Measurements from ENCODE around the gene PSD.

Gene PSD

DNA sequence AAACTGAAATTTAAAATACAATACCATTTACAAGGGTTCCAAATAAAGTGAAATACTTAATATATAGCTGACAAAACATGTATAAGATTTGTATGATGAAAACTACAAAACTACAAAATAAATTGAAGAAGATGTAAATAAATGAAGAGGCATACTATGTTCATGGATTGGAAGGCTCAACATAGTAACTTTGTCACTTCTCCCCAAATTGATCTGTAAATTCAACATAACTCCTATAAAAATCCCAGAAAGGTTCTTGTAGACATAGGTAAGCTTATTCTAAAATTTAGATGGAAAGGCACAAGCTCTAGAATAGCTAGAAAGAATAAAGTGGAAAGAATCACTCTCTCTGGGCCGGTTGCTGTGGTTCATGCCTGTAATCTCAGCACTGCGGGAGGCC is 47.3 kb downstream of the PSD start:
- no peak overlapping the region for H3K4me3 ChIP-seq (ENCODE audit: low read length)
- TF ChIP-seq, protein P1, sequence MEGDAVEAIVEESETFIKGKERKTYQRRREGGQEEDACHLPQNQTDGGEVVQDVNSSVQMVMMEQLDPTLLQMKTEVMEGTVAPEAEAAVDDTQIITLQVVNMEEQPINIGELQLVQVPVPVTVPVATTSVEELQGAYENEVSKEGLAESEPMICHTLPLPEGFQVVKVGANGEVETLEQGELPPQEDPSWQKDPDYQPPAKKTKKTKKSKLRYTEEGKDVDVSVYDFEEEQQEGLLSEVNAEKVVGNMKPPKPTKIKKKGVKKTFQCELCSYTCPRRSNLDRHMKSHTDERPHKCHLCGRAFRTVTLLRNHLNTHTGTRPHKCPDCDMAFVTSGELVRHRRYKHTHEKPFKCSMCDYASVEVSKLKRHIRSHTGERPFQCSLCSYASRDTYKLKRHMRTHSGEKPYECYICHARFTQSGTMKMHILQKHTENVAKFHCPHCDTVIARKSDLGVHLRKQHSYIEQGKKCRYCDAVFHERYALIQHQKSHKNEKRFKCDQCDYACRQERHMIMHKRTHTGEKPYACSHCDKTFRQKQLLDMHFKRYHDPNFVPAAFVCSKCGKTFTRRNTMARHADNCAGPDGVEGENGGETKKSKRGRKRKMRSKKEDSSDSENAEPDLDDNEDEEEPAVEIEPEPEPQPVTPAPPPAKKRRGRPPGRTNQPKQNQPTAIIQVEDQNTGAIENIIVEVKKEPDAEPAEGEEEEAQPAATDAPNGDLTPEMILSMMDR (conservative IDR thresholded peaks at IDR 0.05; ENCODE audit: low read length), result no peak
- no peak for DNase-seq (ENCODE audit: low read depth)

DNA sequence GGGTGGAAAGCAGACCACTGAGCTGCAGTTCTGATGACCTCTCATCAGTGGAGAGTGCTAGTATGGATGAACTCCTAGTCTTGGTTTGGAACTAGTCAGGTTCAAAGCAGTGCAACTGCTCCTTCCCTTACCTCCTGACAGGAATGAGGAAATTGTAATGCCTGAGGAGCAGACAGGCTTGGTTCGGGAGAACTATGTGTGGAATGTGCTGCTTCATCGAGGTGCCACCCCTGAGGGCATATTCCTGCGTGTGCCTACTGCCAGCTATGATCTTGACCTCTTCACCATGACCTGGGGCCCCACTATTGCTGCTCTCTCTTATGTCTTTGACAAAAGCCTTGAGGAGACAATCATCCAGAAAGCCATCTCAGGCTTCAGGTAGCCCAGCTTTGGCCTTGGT is 50.5 kb downstream of the PSD start:
- TF ChIP-seq, protein P1 (conservative IDR thresholded peaks at IDR 0.05; ENCODE audit: low read length), result no peak
- H3K4me3 ChIP-seq (ENCODE audit: low read length), result no peak overlapping the region
- no peak for DNase-seq (ENCODE audit: low read depth)

DNA sequence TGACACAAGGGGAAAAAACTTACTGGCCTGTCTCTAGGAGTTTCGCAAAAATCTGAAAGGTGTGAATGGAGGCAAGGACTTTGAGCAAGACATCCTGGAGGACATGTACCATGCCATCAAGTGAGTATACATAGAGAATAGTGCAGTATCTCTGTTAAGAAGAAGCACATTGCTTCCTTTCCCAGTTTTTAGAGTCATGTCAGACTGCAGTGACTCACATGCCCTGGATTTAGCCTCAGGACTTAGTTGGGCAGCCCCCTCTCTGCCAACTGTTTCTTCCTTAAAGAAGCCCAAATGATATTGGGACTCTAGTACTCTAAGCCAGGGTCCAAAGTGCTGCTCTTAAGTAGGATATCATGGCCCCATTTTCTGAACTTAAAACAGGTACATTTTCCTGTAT is 51.1 kb downstream of the PSD start:
- no peak for DNase-seq (ENCODE audit: low read depth)
- TF ChIP-seq, protein P1 (conservative IDR thresholded peaks at IDR 0.05; ENCODE audit: low read length), result no peak
- H3K4me3 ChIP-seq (ENCODE audit: low read length), result no peak overlapping the region

DNA sequence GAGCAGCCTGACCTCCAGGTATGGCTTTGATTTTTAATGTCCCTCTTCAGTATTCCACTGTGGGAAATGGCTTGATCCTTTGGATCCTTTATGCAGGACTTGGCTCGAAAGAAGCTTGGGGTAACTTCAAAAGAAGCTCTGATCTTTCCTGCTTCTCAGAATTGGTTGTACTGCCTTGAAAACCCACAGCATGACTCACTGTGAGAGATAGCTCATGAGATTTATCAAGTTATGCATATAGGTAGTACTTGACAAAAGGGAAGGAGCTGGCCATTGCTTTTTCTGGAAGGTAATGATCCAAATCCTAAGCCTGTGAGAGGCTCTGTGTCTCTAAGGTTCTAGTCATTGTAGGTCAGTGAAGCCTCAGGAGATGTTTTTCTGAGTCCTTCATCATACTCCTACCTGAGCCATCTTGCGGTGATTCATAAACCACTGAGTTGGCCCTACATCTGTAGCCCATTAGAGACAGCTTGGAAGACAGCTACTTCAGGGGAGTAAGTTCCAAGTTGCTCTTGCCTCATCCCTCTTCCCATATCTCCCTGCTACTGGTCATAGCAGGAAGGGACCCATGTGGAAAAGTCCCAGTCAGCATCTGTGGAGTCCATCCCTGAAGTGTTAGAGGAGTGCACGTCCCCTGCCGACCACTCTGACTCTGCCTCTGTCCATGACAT is 59.7 kb downstream of the PSD start:
- H3K4me3 ChIP-seq (ENCODE audit: low read length), result no peak overlapping the region
- peak; percentile 65 for DNase-seq (ENCODE audit: low read depth)
- TF ChIP-seq, protein P1 (conservative IDR thresholded peaks at IDR 0.05; ENCODE audit: low read length), result no peak

DNA sequence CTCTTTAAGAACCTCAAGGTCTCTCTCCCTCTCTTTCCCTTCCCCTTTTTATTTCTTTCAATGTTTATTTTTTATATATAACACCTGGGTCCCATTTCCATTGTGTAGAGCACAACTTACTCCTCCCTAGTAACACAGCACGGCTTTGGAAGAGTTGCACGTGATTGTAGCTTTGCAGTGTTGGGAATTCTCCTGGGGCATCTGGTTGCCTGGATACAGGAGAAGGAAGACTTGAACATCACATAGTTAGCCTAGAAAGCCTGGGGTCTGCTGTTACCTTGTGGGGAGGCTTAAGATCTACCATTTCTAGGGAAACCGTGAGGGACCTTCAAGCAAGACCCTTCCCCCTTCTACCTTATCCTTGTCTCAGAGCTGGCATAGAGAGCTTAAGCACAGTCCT is 64.1 kb downstream of the PSD start:
- TF ChIP-seq, protein P1 (conservative IDR thresholded peaks at IDR 0.05; ENCODE audit: low read length), result no peak
- DNase-seq (ENCODE audit: low read depth), result no peak
- H3K4me3 ChIP-seq (ENCODE audit: low read length), result no peak overlapping the region
